Measurements from ENCODE around the gene THRB. TPM values are rescaled to one million over a fixed set of nuclear protein-coding genes. Genes with fewer than 3 reads are reported as not detected.

The THRB gene
- total RNA-seq = 10 to 100 TPM; 14.5 to 29.5 (median 17.3) TPM
- long read RNA-seq, partial matches to known transcripts = 0 of 9 reads
- long read RNA-seq, other reads (novel, unspliced or antisense) = 9 of 9 reads

DNA sequence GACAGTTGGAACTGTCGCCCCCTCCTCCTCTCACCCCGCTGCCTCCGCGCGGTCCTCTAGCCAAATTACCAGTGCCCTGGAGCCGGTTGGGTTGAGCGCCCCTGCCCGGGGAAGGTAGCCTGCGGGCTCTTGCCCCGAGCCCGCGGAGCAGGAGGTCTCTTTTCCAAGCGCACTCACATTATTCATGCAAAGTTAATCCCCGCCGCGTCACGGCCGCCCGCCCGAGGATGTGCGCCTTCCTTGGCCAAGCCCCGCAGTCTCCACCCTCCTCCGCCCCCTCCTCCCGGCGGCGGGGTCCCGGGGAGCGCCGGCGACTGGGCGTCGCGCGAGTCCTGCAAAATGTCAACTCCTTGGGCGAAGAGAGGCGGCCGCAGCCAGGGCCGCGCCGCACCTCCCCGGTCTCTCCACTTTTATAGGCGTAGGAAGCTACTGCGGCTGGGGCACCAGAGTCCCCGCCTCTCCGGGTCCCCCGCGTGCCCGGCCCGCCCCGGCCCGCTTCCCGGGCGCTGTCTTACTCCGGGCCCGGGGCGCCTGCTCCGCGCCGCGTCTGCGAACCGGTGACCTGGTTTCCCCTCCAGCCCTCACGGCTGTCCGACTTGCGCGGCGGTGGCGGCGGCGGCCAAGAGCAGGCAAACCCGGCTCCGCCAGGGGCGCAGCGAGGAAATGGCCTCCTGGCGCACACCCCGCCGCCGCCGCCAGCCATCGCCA, at the start of gene THRB:
Gene THRB (minus strand): TSS at position 233 of the 708 bp plus-strand sequence.
- Histone ChIP-seq H3K27ac (peak within 1 kb of the TSS; percentile 91 to 98 (median 96)), H3K4me1 (peaks cover 0 to 44% (median 5%) of the 10 kb centered on the region in 4 donors), H3K27me3 (no peaks in the 10 kb centered on the region), H3K9me3 (no peaks in the 10 kb centered on the region), H3K36me3 (no peaks in the 10 kb centered on the region), H3K4me3 (peak within 1 kb of the TSS; percentile 61 to 72 (median 68))
- peak in 3 of 4 donors; percentile 16 to 28 (median 19) for TF ChIP-seq CTCF (IDR thresholded peaks at IDR 0.05)
- TF ChIP-seq POLR2A (IDR thresholded peaks at IDR 0.05) = peak; percentile 85
- intact Hi-C loops (cut with DNase I) = loop anchor here in 1 of 2 donors (10.0 kb wide), 1 partner anchor 130 kb away; no protein-coding TSS in a partner anchor
- 0% methylated on average over 9 of the region's 80 CpGs for WGBS (ENCODE audit: insufficient coverage, low coverage, low lambda C conversion rate, missing lambda C conversion rate)
- ATAC-seq (peak; percentile 47 to 75 (median 64)), DNase-seq (peak; percentile 75 to 86 (median 84))

DNA sequence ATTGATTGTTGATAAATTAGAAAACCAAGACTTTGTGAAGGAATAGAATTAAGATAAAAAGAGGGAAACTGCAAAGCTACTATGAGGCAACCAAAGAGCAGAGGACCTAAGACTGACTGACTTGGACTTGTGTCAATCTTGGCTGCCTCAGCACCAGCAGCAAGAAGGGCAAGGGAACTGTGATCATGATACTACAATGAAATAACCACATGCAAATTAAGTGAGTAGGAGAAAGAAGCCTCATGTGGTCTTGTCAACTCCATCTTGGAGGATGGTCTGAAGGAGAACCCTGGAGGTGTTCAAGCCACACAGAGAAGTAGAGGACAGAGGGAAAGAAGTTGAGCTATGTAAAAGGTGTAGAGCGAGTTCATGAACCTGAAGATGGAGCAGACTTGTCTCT, 47.3 kb upstream of the THRB start:
- H3K36me3 ChIP-seq = no peaks in the 10 kb centered on the region
- peaks cover 0 to 16% (median 6%) of the 10 kb centered on the region in 4 donors for H3K4me1 ChIP-seq
- 50% methylated on average over 1 of the region's 1 CpG for WGBS (ENCODE audit: insufficient coverage, low coverage, low lambda C conversion rate, missing lambda C conversion rate)
- no peak overlapping the region for H3K27ac ChIP-seq
- H3K9me3 ChIP-seq = no peaks in the 10 kb centered on the region
- no peak for ATAC-seq
- DNase-seq = no peak
- intact Hi-C loops (cut with DNase I) = no loop called here
- TF ChIP-seq POLR2A (IDR thresholded peaks at IDR 0.05) = no peak
- no peak for TF ChIP-seq CTCF (IDR thresholded peaks at IDR 0.05)
- H3K4me3 ChIP-seq = no peak overlapping the region
- no peaks in the 10 kb centered on the region for H3K27me3 ChIP-seq

GRCh38 chr3:24540821-24541220, 46.2 kb upstream of the THRB start:
- H3K4me1 ChIP-seq = peaks cover 0 to 7% (median 2%) of the 10 kb centered on the region in 4 donors
- no peak for ATAC-seq
- H3K27ac ChIP-seq = no peak overlapping the region
- no peak overlapping the region for H3K4me3 ChIP-seq
- no peaks in the 10 kb centered on the region for H3K27me3 ChIP-seq
- intact Hi-C loops (cut with DNase I) = no loop called here
- DNase-seq = no peak
- no peak for TF ChIP-seq POLR2A (IDR thresholded peaks at IDR 0.05)
- no peak for TF ChIP-seq CTCF (IDR thresholded peaks at IDR 0.05)
- WGBS (ENCODE audit: insufficient coverage, low coverage, low lambda C conversion rate, missing lambda C conversion rate) = 73% methylated on average over 2 of the region's 2 CpGs
- no peaks in the 10 kb centered on the region for H3K36me3 ChIP-seq
- no peaks in the 10 kb centered on the region for H3K9me3 ChIP-seq

DNA sequence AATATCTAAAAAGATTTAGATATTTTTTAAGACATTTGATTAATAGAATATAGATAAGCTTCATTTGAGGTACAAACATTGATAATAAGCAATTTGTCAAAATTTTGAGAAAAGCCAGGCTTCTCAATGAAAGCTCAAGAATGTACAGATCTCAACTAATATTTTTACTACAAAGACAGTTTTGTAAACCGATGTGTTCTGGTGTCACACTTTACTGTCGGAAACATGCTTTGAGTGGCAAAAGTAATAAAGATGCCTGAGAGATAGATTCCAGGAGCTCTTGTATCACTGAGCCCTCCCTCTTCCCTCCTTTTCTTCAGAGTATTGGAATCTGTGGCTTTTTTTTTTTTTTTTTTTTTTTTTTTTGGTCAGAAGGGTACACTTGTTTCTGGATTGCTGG, 45.0 kb upstream of the THRB start:
- intact Hi-C loops (cut with DNase I) = no loop called here
- TF ChIP-seq POLR2A (IDR thresholded peaks at IDR 0.05) (no peak), CTCF (IDR thresholded peaks at IDR 0.05) (no peak)
- ATAC-seq (no peak), DNase-seq (no peak)
- WGBS (ENCODE audit: insufficient coverage, low coverage, low lambda C conversion rate, missing lambda C conversion rate) = 86% methylated on average over 2 of the region's 2 CpGs
- Histone ChIP-seq H3K9me3 (no peaks in the 10 kb centered on the region), H3K4me1 (no peaks in the 10 kb centered on the region), H3K36me3 (no peaks in the 10 kb centered on the region), H3K27me3 (no peaks in the 10 kb centered on the region), H3K4me3 (no peak overlapping the region), H3K27ac (no peak overlapping the region)
